GM12892 (cell line): ENCODE results near the gene CRACR2A.

Experiments
- POLR2A ChIP-seq: IDR thresholded peaks from 2 replicates; pipeline ENCODE4 v1.6.1; 2011; ENCODE audit warnings: low read depth, low read length, control low read depth
- POLR2AphosphoS5 ChIP-seq: IDR thresholded peaks from 2 replicates; pipeline ENCODE4 v1.6.1; 2011; ENCODE audit warnings: low read depth, low read length, control low read depth
- TAF1 ChIP-seq: IDR thresholded peaks from 2 replicates; pipeline ENCODE4 v1.6.1; 2011; ENCODE audit warnings: low read depth, mild to moderate bottlenecking, control low read depth, low read length, borderline replicate concordance

- no peak for TF ChIP-seq POLR2A
- TF ChIP-seq POLR2AphosphoS5, result no peak
- no peak for TF ChIP-seq TAF1
Measured at GRCh38 chr12:3797531-3798048, 44.7 kb upstream of the CRACR2A start.
